HG02973 (cell line): ENCODE measurements around the gene CADM2.
"Not testable (repeated sequence)": the region's sequence is repeated elsewhere in the genome, so short reads cannot be mapped to it uniquely, and the experiment has no call there.

Experiments used
- ATAC-seq: cut with Tn5 transposase; IDR thresholded peaks from one replicate; pipeline ENCODE4 v1.9.1; 2021; ENCODE audit warnings: moderate library complexity; ENCODE audit not compliant: unreplicated experiment

The CADM2 gene

GRCh38 chr3:85455561-85456200 lies 496.9 kb downstream of the CADM2 start:
- ATAC-seq: no peak

GRCh38 chr3:85474241-85474640 lies 515.5 kb downstream of the CADM2 start:
- no peak for ATAC-seq

- no peak for ATAC-seq
Measured at GRCh38 chr3:85475346-85475745, 516.6 kb downstream of the CADM2 start.

DNA sequence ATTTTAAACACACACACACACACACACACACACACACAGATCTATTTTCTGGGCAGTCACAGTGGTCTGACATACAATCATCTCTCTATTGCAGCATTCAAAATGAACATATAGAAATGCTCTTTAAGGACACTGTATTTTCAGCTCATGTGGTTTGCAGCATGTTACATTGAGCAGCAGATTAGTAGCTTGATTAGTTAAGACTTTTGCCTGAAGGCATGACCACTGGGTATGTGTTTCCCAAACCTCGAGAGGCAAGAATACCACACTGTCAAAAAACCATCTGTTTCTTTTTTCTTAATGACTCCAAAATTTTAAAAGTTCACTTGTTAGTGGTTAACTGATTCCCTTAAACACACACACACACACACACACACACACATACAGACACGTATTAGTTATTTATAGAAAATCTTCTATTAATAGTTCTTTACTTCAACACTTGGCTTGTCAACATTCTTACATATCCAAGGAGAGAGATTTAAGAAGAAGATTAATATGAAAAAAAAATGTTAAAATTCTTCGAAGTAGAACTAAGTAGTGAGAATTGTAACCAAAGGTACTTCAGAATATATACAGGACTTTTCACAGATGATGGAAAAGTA lies 518.2 kb downstream of the CADM2 start:
- no peak for ATAC-seq

- ATAC-seq: no peak
Measured at GRCh38 chr3:85481411-85482212, 522.8 kb downstream of the CADM2 start.

- no peak for ATAC-seq
Measured at GRCh38 chr3:85482213-85482490, 523.4 kb downstream of the CADM2 start.

DNA sequence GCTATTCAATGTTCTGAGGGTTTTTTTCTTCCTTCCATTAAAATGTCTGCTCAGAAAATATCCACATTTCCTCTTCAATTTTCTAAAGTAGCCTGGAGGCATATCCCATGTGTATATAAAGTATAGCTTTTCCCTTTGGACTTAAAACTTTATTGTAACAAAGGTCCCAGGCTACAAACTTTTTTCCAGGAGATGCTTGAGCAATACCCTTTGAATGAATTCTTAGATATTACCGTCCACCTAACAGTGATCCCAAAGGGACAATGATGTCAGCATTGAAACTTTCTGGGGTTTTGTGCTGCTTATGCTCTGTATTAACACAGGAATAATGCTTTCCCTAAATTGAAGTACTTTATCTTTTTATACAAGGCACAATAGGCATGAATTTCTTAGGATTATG lies 525.2 kb downstream of the CADM2 start:
- ATAC-seq: no peak

- ATAC-seq: no peak
Measured at GRCh38 chr3:85487375-85487774, 528.6 kb downstream of the CADM2 start.

DNA sequence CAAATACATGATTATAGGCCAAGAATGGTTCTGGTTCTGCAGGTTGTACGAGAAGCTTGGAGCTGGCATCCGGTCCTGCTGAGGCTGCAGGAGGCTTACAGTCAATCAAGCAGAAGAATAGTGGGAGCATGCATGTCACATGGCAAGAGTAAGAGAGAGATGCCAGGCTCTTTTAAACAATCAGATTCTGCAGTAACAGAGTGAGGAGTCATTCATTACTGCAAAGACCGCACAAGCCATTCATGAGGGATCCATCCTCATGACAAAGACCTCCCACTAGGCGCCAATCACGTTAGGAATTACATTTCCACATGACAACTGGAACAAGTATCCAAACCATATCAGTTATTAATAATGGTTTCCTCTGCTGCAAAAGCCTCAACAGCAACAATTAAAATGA lies 536.8 kb downstream of the CADM2 start:
- ATAC-seq: no peak

DNA sequence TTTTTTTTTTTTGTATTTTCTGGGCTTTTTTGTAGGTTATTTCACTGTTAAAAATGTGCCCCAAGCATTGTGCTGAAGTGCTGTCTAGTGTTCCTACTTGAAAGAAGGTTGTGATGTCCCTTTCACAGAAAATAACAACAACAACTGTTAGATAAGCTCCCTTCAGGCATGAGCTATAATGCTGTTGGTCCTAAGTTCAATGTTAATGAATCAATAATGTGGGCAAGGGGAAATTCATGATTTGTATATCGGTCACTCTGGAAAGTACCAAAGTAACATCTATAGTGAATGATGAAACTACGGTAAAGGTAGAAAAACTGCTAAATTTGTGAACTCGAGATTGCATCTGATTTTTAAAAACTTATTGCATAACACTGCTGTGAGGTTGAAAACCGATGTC lies 539.4 kb downstream of the CADM2 start:
- ATAC-seq: no peak

DNA sequence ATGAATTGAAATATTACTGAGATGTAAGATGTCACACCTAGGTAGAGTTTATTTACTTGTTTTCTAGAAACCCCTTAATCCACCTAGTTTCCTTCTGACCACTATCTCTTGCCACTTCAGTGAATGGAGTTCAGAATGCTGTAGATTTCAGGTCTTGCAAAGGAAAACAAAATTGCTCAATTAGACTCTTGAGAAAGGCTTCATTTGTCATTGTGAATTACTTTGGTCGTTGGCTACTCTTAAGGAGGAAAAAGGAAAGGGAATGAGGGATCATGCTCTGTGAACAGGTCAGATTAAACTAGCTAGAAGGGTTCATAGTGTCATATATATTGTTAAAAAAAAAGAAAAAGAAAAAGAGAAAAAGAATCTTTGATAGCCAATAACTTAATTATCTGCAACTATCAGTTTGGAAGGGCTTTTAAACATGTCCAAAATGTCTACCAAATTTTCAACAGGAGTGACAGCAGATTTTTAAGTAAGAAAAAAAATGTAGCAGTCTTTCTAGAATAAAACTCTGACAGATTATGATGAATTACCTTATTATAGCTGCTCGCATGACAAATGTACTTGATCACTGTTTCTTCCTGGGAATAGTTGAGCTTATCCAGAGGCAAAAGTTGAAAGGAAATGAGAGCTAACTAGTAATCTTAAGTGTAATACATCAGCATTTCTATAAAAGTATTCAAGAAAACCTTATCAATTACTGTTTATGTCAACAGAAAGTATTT lies 543.5 kb downstream of the CADM2 start:
- ATAC-seq: no peak

GRCh38 chr3:85504129-85504784 lies 545.5 kb downstream of the CADM2 start:
- ATAC-seq: not testable (repeated sequence)

GRCh38 chr3:85504785-85505511 lies 546.2 kb downstream of the CADM2 start:
- ATAC-seq: not testable (repeated sequence)

DNA sequence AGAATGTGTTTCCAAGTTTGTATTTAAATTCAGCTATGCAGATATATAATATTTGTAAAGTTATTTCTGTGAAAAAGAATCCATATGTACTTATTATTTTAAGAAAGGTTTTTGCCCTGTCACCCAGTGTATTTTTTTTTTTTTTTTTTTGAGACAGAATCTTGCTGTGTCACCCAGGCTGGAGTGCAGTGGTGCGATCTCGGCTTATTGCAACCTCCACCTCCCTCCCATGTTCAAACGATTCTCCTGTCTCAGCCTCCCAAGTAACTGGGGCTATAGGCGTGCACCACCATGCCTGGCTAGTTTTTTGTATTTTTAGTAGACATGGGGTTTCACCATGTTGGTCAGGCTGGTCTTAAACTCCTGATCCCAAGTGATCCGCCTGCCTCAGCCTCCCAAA lies 548.3 kb downstream of the CADM2 start:
- not testable (repeated sequence) for ATAC-seq

DNA sequence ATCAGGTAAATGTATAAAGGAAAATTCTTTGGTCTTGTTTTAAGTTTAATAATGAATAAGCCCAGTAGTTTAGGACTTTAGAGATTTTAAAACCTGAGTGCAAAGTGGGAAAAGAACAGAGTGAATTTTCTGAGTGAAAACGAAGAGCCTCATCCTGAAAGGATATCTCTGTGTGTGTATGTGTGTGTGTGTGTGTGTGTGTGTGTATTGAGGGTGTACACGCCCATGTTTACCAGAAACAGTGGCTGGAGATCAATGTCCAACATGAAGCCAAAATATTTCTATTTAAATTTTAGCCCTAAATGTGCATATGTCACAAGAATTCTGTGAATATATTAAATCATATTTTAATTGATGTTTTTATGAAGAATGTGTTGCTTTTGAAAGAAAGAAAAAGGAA lies 549.9 kb downstream of the CADM2 start:
- no peak for ATAC-seq

- no peak for ATAC-seq
Measured at GRCh38 chr3:85516146-85516545, 557.4 kb downstream of the CADM2 start.

DNA sequence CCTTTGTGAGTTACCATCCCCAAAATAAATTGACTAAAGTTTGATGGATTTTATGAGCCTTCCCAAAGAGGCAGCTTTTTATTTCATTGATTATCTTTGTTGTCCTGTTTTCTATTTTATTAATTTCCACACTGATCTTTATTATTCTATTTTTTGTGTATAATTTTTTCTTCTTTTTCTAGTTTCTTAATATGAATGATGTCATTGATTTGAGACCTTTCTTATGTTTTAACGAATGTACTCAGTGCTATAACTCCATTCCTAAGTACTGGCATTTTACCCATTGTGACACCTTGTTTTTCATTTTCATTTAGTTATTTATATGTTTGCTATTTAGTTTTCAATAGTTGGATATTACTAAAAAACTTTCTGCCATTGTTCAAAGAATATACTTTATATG lies 565.3 kb downstream of the CADM2 start:
- no peak for ATAC-seq

DNA sequence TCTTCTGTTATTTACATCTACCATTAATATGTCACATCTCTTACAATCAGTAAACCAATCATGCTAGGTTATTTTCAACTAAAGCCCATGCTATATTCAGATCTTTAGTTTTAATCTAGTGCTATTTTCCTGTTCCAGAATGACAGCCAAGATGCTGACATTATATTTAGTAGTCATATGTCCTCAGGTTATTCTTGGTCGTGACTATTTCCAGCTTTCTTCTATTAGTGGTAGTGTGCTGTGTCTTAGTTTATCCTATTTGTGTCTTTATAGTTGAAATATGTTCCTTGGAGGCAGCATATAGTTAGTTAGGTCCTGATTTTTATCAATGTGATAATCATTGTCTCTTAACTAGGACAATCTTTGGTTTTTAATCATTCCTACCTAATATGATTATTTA lies 566.5 kb downstream of the CADM2 start:
- no peak for ATAC-seq

GRCh38 chr3:85533586-85533985 lies 574.8 kb downstream of the CADM2 start:
- ATAC-seq: no peak

DNA sequence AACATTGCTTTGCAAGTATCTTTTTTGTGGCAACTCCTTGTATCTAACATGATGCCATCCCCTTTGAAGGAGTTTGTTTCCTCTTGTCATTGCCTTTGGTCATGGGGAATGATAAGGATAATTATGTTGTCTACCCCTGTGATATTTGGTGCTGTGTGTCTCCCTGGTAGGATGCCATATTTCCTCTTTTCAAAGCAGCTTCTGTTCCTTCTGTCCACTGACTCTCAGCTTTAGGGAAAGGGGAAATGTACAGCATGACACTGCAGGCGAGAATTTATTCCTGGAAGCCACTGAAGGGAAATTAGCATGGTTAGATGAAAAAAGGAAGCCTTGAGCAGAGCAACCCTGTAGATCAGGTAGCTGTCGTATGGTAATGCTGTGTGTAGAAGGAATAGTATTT lies 576.7 kb downstream of the CADM2 start:
- no peak for ATAC-seq

GRCh38 chr3:85539232-85539631 lies 580.4 kb downstream of the CADM2 start:
- ATAC-seq: no peak
